ENCODE results near the gene TNS1. TPM values are rescaled to one million over a fixed set of nuclear protein-coding genes. Genes with fewer than 3 reads are reported as not detected.

Gene TNS1
- total and polyA plus RNA-seq, 2 experiments from 2014 or later = 16.2 to 27.6 TPM

GRCh38 chr2:217928324-217929181 lies 74.2 kb downstream of the TNS1 start:
- H4K20me1 ChIP-seq (ENCODE audit: insufficient read depth, poor library complexity, severe bottlenecking) = peaks cover 13% of the 10 kb centered on the region
- no peak for TF ChIP-seq EZH2phosphoT487 (IDR thresholded peaks at IDR 0.05; ENCODE audit: low read depth, severe bottlenecking, unreplicated experiment)
- no peak for TF ChIP-seq CTCF (IDR thresholded peaks at IDR 0.05; ENCODE audit: poor library complexity)
- no peak for TF ChIP-seq EZH2 (IDR thresholded peaks at IDR 0.05; ENCODE audit: borderline replicate concordance)
- H3K9me3 ChIP-seq (ENCODE audit: low read depth) = no peaks in the 10 kb centered on the region
- no peak overlapping the region for H2AFZ ChIP-seq
- 86% methylated on average over 7 of the region's 7 CpGs for WGBS (ENCODE audit: low lambda C conversion rate, missing lambda C conversion rate)
- no peaks in the 10 kb centered on the region for H3K9me2 ChIP-seq (replicated peaks; ENCODE audit: insufficient read depth)
- no peak overlapping the region for H3K27ac ChIP-seq
- no peak overlapping the region for H3K4me2 ChIP-seq
- H3K36me3 ChIP-seq (replicated peaks; ENCODE audit: insufficient read depth, low read depth) = no peaks in the 10 kb centered on the region
- peaks cover 83% of the 10 kb centered on the region for H3K79me2 ChIP-seq
- H3K4me1 ChIP-seq (ENCODE audit: insufficient read depth) = peaks cover 44% of the 10 kb centered on the region
- no peaks in the 10 kb centered on the region for H3K27me3 ChIP-seq
- DNase-seq (ENCODE audit: low spot score) = no peak
- H3K4me3 ChIP-seq = no peak overlapping the region

GRCh38 chr2:217927601-217928323 lies 75.0 kb downstream of the TNS1 start:
- H3K4me2 ChIP-seq = no peak overlapping the region
- 100% methylated on average over 2 of the region's 2 CpGs for WGBS (ENCODE audit: low lambda C conversion rate, missing lambda C conversion rate)
- no peak for TF ChIP-seq EZH2 (IDR thresholded peaks at IDR 0.05; ENCODE audit: borderline replicate concordance)
- TF ChIP-seq EZH2phosphoT487 (IDR thresholded peaks at IDR 0.05; ENCODE audit: low read depth, severe bottlenecking, unreplicated experiment) = no peak
- no peak for TF ChIP-seq CTCF (IDR thresholded peaks at IDR 0.05; ENCODE audit: poor library complexity)

GRCh38 chr2:217926801-217927200 lies 76.0 kb downstream of the TNS1 start:
- no peak overlapping the region for H3K4me3 ChIP-seq
- H3K79me2 ChIP-seq = peaks cover 81% of the 10 kb centered on the region
- H2AFZ ChIP-seq = no peak overlapping the region
- WGBS (ENCODE audit: low lambda C conversion rate, missing lambda C conversion rate) = 95% methylated on average over 2 of the region's 2 CpGs
- no peaks in the 10 kb centered on the region for H3K9me3 ChIP-seq (ENCODE audit: low read depth)
- TF ChIP-seq EZH2phosphoT487 (IDR thresholded peaks at IDR 0.05; ENCODE audit: low read depth, severe bottlenecking, unreplicated experiment) = no peak
- no peak for TF ChIP-seq EZH2 (IDR thresholded peaks at IDR 0.05; ENCODE audit: borderline replicate concordance)
- TF ChIP-seq CTCF (IDR thresholded peaks at IDR 0.05; ENCODE audit: poor library complexity) = no peak
- no peak overlapping the region for H3K4me2 ChIP-seq
- H4K20me1 ChIP-seq (ENCODE audit: insufficient read depth, poor library complexity, severe bottlenecking) = peaks cover 13% of the 10 kb centered on the region
- no peaks in the 10 kb centered on the region for H3K36me3 ChIP-seq (replicated peaks; ENCODE audit: insufficient read depth, low read depth)
- H3K4me1 ChIP-seq (ENCODE audit: insufficient read depth) = peaks cover 55% of the 10 kb centered on the region
- no peaks in the 10 kb centered on the region for H3K9me2 ChIP-seq (replicated peaks; ENCODE audit: insufficient read depth)
- no peaks in the 10 kb centered on the region for H3K27me3 ChIP-seq
- no peak overlapping the region for H3K27ac ChIP-seq
- DNase-seq (ENCODE audit: low spot score) = no peak

More at GRCh38 chr2:217927601-217928323, 75.0 kb downstream of the TNS1 start:
- Histone ChIP-seq H3K36me3 (replicated peaks; ENCODE audit: insufficient read depth, low read depth) (no peaks in the 10 kb centered on the region), H2AFZ (no peak overlapping the region), H3K27ac (no peak overlapping the region), H3K9me2 (replicated peaks; ENCODE audit: insufficient read depth) (no peaks in the 10 kb centered on the region), H3K4me1 (ENCODE audit: insufficient read depth) (peaks cover 46% of the 10 kb centered on the region), H3K27me3 (no peaks in the 10 kb centered on the region), H4K20me1 (ENCODE audit: insufficient read depth, poor library complexity, severe bottlenecking) (peaks cover 13% of the 10 kb centered on the region), H3K9me3 (ENCODE audit: low read depth) (no peaks in the 10 kb centered on the region), H3K4me3 (no peak overlapping the region), H3K79me2 (peaks cover 83% of the 10 kb centered on the region)
- DNase-seq (ENCODE audit: low spot score) = no peak

All from hepatocyte (in vitro differentiated cells).